Measurements from ENCODE around the gene RGS10.
"Not testable (repeated sequence)": the region's sequence is repeated elsewhere in the genome, so short reads cannot be mapped to it uniquely, and the experiment has no call there.

Gene RGS10

GRCh38 chr10:119542357-119542987 lies at the start of gene RGS10:
Gene RGS10, minus strand, starts transcription at chr10:119542719. Its CDS starts 81 bp downstream, at chr10:119542638.
- DNase-seq = peak; percentile 16 to 21

GRCh38 chr10:119588071-119588470 lies 45.6 kb upstream of the RGS10 start:
- DNase-seq = no peak

- no peak for DNase-seq
Measured at GRCh38 chr10:119578355-119578754, 35.8 kb upstream of the RGS10 start.

GRCh38 chr10:119575991-119576390 lies 33.5 kb upstream of the RGS10 start:
- no peak for DNase-seq

GRCh38 chr10:119575506-119575905 lies 33.0 kb upstream of the RGS10 start:
- no peak for DNase-seq

- no peak for DNase-seq
Measured at GRCh38 chr10:119567978-119568377, 25.5 kb upstream of the RGS10 start.

- DNase-seq = no peak
Measured at GRCh38 chr10:119562097-119562496, 19.6 kb upstream of the RGS10 start.

- DNase-seq = not testable (repeated sequence)
Measured at GRCh38 chr10:119559511-119559910, 17.0 kb upstream of the RGS10 start.

GRCh38 chr10:119556081-119556480 lies 13.6 kb upstream of the RGS10 start:
- not testable (repeated sequence) for DNase-seq

- DNase-seq = no peak
Measured at GRCh38 chr10:119555178-119555784, 12.8 kb upstream of the RGS10 start.

GRCh38 chr10:119550827-119551226 lies 8.3 kb upstream of the RGS10 start:
- DNase-seq = no peak

- no peak for DNase-seq
Measured at GRCh38 chr10:119549247-119549999, 6.9 kb upstream of the RGS10 start.

- DNase-seq = no peak
Measured at GRCh38 chr10:119546009-119546408, 3.5 kb upstream of the RGS10 start.

GRCh38 chr10:119545310-119545709 lies 2.8 kb upstream of the RGS10 start:
- DNase-seq = no peak

- no peak for DNase-seq
Measured at GRCh38 chr10:119543814-119544642, 1.5 kb upstream of the RGS10 start.

GRCh38 chr10:119542988-119543813 lies 682 bp upstream of the RGS10 start:
- DNase-seq = peak; percentile 16 to 33

- DNase-seq = no peak
Measured at GRCh38 chr10:119541459-119542356, 811 bp downstream of the RGS10 start.

- no peak for DNase-seq
Measured at GRCh38 chr10:119541046-119541445, 1.5 kb downstream of the RGS10 start.

- DNase-seq = no peak
Measured at GRCh38 chr10:119540038-119540437, 2.5 kb downstream of the RGS10 start.

GRCh38 chr10:119539359-119539825 lies 3.1 kb downstream of the RGS10 start:
- DNase-seq = no peak
